Measurements from ENCODE around the gene TBCEL. TPM values are rescaled to one million over a fixed set of nuclear protein-coding genes. Genes with fewer than 3 reads are reported as not detected.
"Not testable (repeated sequence)": the region's sequence is repeated elsewhere in the genome, so short reads cannot be mapped to it uniquely, and the experiment has no call there.

The TBCEL gene
- total RNA-seq, 6 donors from 2014 or later = 30.4 to 52.7 (median 31.9) TPM

GRCh38 chr11:121006922-121007321 lies 17.0 kb upstream of the TBCEL start:
- WGBS, 2 donors = 81 to 89% methylated on average over 1 of the region's 1 CpG
- Histone ChIP-seq H3K9me3 (no peaks in the 10 kb centered on the region), H3K36me3 (no peaks in the 10 kb centered on the region), H3K27me3 (no peaks in the 10 kb centered on the region), H3K4me3 (no peak overlapping the region), H3K4me1 (no peaks in the 10 kb centered on the region), H3K27ac (no peak overlapping the region)
- TF ChIP-seq POLR2A (IDR thresholded peaks at IDR 0.05) (no peak), POLR2AphosphoS5 (IDR thresholded peaks at IDR 0.05) (no peak), EP300 (IDR thresholded peaks at IDR 0.05) (no peak), CTCF (IDR thresholded peaks at IDR 0.05) (no peak)
- DNase-seq (no peak), ATAC-seq (ENCODE audit: low FRiP score in 2 of 2) (no peak)

- H3K9me3 ChIP-seq = no peaks in the 10 kb centered on the region
- H3K4me1 ChIP-seq = no peaks in the 10 kb centered on the region
- ATAC-seq (ENCODE audit: low FRiP score in 2 of 2) (no peak), DNase-seq (no peak)
- H3K27ac ChIP-seq = no peak overlapping the region
- TF ChIP-seq CTCF (IDR thresholded peaks at IDR 0.05) (no peak), POLR2AphosphoS5 (IDR thresholded peaks at IDR 0.05) (no peak), EP300 (IDR thresholded peaks at IDR 0.05) (no peak), POLR2A (IDR thresholded peaks at IDR 0.05) (no peak)
- H3K4me3 ChIP-seq = no peak overlapping the region
- H3K36me3 ChIP-seq = no peaks in the 10 kb centered on the region
- no peaks in the 10 kb centered on the region for H3K27me3 ChIP-seq
Measured at GRCh38 chr11:121008551-121008950, 15.4 kb upstream of the TBCEL start.

GRCh38 chr11:121012091-121012490 lies 11.8 kb upstream of the TBCEL start:
- DNase-seq (no peak), ATAC-seq (ENCODE audit: low FRiP score in 2 of 2) (no peak)
- Histone ChIP-seq H3K27ac (no peak overlapping the region), H3K4me1 (no peaks in the 10 kb centered on the region), H3K36me3 (no peaks in the 10 kb centered on the region), H3K27me3 (no peaks in the 10 kb centered on the region), H3K9me3 (no peaks in the 10 kb centered on the region), H3K4me3 (no peak overlapping the region)
- WGBS, 2 donors = 73 to 96% methylated on average over 1 of the region's 1 CpG
- TF ChIP-seq CTCF (IDR thresholded peaks at IDR 0.05) = no peak

GRCh38 chr11:121018746-121019145 lies 5.2 kb upstream of the TBCEL start:
- Histone ChIP-seq H3K4me1 (peaks cover 0 to 6% (median 2%) of the 10 kb centered on the region in 4 donors), H3K36me3 (no peaks in the 10 kb centered on the region), H3K27ac (no peak overlapping the region), H3K9me3 (no peaks in the 10 kb centered on the region), H3K27me3 (no peaks in the 10 kb centered on the region), H3K4me3 (no peak overlapping the region)
- TF ChIP-seq CTCF (IDR thresholded peaks at IDR 0.05) (no peak), POLR2AphosphoS5 (IDR thresholded peaks at IDR 0.05) (no peak)
- DNase-seq (no peak), ATAC-seq (ENCODE audit: low FRiP score in 2 of 2) (no peak)
- WGBS, 2 donors = 80 to 88% methylated on average over 1 of the region's 1 CpG

- not testable (repeated sequence) for H3K27me3 ChIP-seq; H3K4me3 ChIP-seq; H3K9me3 ChIP-seq; ATAC-seq (ENCODE audit: low FRiP score in 2 of 2); H3K36me3 ChIP-seq; H3K27ac ChIP-seq
- peak in 1 of 2 donors; percentile 81 for DNase-seq
- peaks cover 6 to 28% (median 14%) of the 10 kb centered on the region in 4 donors for H3K4me1 ChIP-seq
- WGBS, 2 donors = 95 to 96% methylated on average over 20 to 35 of the region's 36 CpGs
Measured at GRCh38 chr11:121021718-121022117, 2.2 kb upstream of the TBCEL start.

Measured in upper lobe of left lung (tissue), 6 donors.